NCI-H1048 (cell line): Measurements from ENCODE around the gene CHN2.

Experiments
- DNase-seq: peaks from one replicate; lab custom pipeline; 2025; lab: John Stamatoyannopoulos, UW

Gene CHN2

GRCh38 chr7:29194594-29195427 lies at the start of gene CHN2:
Gene CHN2, plus strand, starts transcription at chr7:29194775.
- DNase-seq, result no peak

DNA sequence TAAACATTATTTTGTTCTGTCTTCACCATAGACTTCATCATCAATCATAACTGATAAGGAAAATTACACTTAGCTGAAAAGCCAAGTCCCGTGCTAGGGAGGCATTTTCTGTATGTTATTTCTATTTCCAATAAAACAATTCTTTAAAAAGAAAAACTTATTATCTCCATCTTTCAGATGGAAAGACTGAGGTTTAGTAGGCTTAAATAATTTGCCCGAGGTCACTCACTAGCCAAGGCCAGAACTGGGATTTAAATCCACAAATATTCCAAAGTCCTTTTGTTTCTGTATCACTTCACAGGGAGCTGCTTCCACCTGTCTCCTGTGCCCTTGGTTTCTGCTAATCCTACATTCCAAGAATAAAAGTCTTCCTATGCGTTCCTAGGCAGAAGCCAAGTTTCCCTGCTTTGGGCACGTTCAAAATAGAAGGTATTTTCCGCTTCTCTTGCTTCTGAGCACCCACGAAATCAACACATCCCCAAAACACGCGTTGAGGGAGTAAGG lies 49.0 kb upstream of the CHN2 start:
- DNase-seq, result no peak

DNA sequence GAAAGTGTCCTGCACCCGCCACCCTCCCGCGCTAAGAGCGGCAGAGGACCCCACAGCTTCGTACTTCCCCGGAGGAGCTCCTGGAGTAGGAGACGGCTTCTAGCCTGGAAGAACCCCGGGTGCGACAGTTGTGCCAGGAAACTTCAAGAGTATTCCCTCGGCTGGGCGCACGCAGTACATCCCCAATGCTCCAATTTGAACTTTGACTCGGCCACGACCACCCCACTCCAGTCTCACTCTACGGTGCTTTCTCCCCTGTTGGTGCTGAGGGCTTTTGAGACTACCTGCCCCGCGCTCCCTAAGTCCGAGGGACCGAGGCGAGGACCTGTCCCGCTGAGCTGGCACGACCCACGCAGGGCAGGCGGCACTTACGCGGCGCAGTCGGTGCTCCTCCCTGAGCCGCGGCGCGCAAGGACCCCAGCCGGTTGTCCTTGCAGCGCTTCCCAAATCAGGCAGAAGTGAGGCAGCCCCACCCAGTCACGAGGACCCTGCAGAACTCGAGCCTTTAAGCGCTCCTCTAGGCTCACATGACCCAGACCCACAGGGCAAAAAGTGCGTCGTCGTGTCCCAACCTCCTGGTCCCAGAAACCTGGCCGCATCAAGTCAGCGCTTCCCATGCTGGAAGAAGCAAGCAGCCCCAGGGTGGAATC lies 48.4 kb upstream of the CHN2 start, which contains the start of gene CPVL:
Gene CPVL (minus strand): TSS at position 481 of the 650 bp plus-strand sequence. CDS start 25,476 bp downstream, outside the sequence.
- no peak for DNase-seq

- DNase-seq, result no peak
Measured at GRCh38 chr7:29146888-29147609, 47.5 kb upstream of the CHN2 start.

- DNase-seq, result no peak
Measured at GRCh38 chr7:29147821-29148220, 46.8 kb upstream of the CHN2 start.

DNA sequence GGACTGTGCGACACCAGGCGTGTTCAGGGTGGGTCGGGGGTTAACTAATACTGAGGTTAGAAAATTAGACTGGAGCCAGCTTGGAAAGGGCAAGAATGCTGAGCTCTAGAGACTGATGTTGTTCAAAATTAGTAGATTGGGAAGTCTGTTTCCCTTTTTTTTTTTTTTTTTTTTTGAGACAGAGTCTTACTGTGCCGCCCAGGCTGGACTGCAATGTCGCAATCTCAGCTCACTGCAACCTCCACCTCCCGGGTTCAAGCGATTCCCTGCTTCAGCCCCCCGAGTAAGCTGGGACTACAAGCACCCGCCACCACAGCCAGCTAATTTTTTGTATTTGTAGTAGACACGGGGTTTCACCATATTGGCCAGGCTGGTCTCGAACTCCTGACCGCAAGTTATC lies 45.5 kb upstream of the CHN2 start:
- no peak for DNase-seq

- no peak for DNase-seq
Measured at GRCh38 chr7:29150856-29151255, 43.7 kb upstream of the CHN2 start.

GRCh38 chr7:29154076-29154475 lies 40.5 kb upstream of the CHN2 start:
- DNase-seq, result no peak

GRCh38 chr7:29156907-29157452 lies 37.6 kb upstream of the CHN2 start:
- DNase-seq, result no peak

DNA sequence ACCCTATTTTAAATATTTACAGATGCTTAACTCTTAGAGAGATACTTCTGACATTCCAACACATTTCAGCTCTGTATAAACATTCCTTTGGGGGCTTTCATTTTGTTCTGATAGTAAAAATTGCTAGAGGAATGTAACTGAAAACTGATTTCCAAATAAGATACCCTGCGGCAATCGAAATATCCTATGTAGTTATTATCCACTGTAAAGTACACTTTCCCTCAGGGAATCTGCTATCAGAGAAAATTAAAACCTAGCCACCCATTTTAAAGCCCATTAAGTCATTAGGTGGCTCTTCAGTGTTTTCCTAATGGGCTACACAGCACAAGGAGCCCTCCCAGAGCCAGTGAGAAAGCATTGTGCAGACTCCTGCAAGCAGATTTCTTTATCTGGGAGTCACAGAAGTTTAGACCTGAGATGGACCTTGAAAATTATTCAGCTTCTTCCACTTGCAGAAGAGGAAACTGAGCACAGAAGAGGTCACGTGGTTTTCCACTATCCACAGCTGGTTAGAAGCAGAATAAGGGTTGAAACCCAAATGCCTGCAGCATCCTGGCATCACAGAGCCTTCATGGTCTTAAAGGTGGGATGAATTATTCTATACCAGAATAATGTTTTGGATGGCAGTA lies 35.7 kb upstream of the CHN2 start:
- no peak for DNase-seq

DNA sequence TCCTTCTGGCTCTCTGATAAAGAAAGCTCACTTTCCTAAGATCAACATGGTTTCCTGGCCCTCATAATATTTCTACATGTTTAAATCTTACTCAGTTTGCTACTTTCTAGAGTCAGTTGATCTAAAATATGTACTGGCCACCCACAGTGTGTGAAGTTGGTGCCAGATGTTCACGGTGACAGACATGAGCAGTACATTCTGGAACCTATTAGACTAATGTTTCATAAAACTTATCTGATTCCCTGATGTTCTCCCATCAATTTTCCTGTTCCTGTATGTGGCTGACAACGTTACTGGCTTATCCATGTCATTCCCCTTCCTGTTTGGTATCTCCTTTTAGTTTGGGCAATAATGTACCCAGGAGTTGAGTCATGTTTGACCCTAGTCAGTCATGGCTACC lies 34.5 kb upstream of the CHN2 start:
- no peak for DNase-seq

- DNase-seq, result no peak
Measured at GRCh38 chr7:29161231-29161630, 33.3 kb upstream of the CHN2 start.

GRCh38 chr7:29162577-29162976 lies 32.0 kb upstream of the CHN2 start:
- DNase-seq, result no peak

- no peak for DNase-seq
Measured at GRCh38 chr7:29163854-29164253, 30.7 kb upstream of the CHN2 start.

DNA sequence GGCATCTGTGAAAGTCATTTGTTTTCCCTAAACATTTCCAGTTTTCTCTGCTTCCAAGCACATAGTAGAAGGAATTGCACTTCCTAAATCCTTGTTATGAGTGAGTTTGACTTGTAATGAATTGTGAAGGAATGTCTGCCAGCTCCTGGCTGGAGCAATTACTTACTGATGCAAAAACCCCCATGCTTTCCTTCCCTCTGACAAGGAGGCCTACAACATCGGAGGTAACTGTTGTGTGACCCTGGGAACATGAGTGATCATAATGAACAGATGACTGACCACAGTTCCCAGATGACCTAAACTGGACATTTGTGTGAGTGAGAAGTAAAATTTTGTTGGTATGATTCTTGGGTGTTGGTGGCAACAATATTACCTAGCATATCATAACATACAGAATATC lies 26.9 kb upstream of the CHN2 start:
- no peak for DNase-seq

DNA sequence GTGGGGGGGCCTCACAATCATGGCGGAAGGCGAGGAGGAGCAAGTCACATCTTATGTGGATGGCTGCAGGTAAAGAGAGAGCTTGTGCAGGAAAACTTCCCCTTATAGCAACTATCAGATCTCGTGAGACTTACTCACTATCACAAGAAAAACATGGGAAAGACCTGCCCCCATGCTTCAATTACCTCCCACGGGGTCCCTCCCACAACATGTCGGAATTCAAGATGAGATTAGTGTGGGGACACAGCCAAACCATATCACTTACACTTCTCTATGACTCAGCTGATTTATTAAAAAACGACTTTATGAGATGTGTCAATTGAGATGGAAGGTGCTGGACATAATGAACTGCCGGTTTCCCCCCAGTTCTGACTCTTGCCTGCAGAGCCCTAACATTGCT lies 23.8 kb upstream of the CHN2 start:
- no peak for DNase-seq

- no peak for DNase-seq
Measured at GRCh38 chr7:29173458-29173857, 21.1 kb upstream of the CHN2 start.

DNA sequence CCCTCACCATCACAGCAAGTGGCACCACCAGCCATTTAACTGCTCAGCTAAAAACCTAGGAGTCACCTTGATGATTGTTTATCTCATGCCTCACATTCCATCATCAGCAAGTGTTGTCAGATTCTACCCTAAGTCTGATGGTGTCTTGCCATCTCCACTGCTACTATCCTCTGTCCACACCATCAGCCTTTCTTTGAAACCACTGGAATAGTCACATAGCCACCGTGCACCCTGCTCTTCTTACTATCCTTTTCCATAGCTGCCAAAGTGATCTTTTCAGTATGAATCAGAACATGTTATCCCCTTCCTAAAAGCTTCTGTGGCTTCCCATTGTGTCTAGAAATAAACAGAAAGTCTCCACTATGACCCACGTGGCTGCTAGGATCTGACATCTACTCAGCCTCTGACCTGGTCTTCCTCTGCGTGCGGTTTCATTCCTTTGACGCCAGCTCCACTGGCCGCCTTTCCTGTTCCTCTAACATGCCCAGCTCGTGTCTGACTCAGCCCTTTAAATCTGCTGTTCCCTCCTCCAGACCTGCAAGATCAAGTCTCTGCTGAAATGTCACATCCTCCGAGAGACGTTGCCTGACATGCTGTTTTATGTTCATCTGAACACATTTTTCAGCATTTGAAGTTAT lies 16.5 kb upstream of the CHN2 start:
- DNase-seq, result no peak

- DNase-seq, result no peak
Measured at GRCh38 chr7:29179115-29179514, 15.5 kb upstream of the CHN2 start.

GRCh38 chr7:29184599-29184998 lies 10.0 kb upstream of the CHN2 start:
- DNase-seq, result no peak

GRCh38 chr7:29185613-29186012 lies 9.0 kb upstream of the CHN2 start:
- DNase-seq, result no peak
